Kidney epithelial cell (primary cell): Measurements from ENCODE around the gene GMPR. TPM values are rescaled to one million over a fixed set of nuclear protein-coding genes. Genes with fewer than 3 reads are reported as not detected.

Experiments
- DNase-seq: peaks from one replicate; pipeline ENCODE4 v3.0.0-alpha.2; 2010; ENCODE audit warnings: low read depth
- H3K27me3 ChIP-seq: 2 replicates; pipeline ENCODE4 v1.6.0; 2011; ENCODE audit warnings: low read length; ENCODE audit not compliant: control insufficient read depth, insufficient read depth
- H3K36me3 ChIP-seq: 2 replicates; pipeline ENCODE4 v1.5.1; 2011; ENCODE audit warnings: low read length; ENCODE audit not compliant: control insufficient read depth, insufficient read depth
- H3K4me3 ChIP-seq: 2 replicates; pipeline ENCODE4 v1.5.1; 2011; ENCODE audit warnings: low read depth, mild to moderate bottlenecking, control low read depth, low read length
- CTCF ChIP-seq: IDR thresholded peaks from 2 replicates; pipeline ENCODE4 v1.5.1; 2011; ENCODE audit warnings: mild to moderate bottlenecking, moderate library complexity, low read length, control low read depth, inconsistent platforms; ENCODE audit not compliant: insufficient read depth, poor library complexity, severe bottlenecking
- total RNA-seq: library from RNA; depleted of rRNA; stranded (reverse); fragments of >200 nt; gene quantifications from 2 replicates; pipeline ENCODE4 v1.2.3, GENCODE V29; 2015

The GMPR gene
- total RNA-seq, 1 donor from 2014 or later = 2.5 TPM

- Histone ChIP-seq H3K4me3 (no peak overlapping the region), H3K36me3 (no peaks in the 10 kb centered on the region), H3K27me3 (no peaks in the 10 kb centered on the region)
- no peak for TF ChIP-seq CTCF
- DNase-seq = no peak
These were observed 1.4 kb downstream of the GMPR start for GRCh38 chr6:16239798-16240123.

DNA sequence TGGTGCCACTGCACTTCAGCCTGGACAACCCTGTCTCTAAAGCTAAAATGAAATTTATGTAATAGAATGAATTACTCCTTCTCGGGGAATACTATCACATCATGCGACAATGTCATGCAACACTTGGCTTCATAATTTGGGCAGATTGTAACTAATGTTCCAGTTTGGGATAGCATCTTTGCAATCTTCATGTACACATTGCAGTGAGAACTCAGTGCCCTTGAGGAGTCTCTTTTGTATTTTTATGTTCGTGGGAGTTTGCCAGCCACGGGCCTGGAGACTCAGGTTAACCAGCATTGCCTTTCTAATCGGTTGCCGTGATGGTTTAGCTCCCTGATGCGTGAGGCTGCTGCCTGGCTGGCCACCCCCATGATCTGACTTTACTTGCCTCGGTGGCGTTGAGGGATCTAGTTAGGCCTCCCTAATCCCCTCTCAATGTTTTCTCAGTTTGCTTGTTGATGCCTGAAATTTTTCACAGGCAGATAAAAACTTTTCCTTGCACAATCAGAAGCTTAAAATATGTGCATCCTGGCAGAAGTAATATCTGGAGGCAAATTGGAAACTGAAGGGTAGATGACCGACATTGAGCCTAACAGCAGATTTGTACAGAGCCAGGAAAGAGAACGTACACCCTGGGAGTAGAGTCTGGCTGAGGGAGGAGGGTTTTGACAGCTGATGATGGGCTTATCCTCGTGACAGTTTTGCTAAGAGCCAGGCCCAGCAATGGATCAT lies 2.4 kb downstream of the GMPR start:
- no peak for TF ChIP-seq CTCF
- Histone ChIP-seq H3K36me3 (no peaks in the 10 kb centered on the region), H3K4me3 (no peak overlapping the region), H3K27me3 (no peaks in the 10 kb centered on the region)
- DNase-seq = no peak

- DNase-seq = no peak
- Histone ChIP-seq H3K4me3 (no peak overlapping the region), H3K36me3 (no peaks in the 10 kb centered on the region), H3K27me3 (no peaks in the 10 kb centered on the region)
- TF ChIP-seq CTCF = no peak
These were observed 2.9 kb downstream of the GMPR start for GRCh38 chr6:16241321-16241689.

- Histone ChIP-seq H3K4me3 (no peak overlapping the region), H3K27me3 (no peaks in the 10 kb centered on the region), H3K36me3 (no peaks in the 10 kb centered on the region)
- no peak for DNase-seq
- no peak for TF ChIP-seq CTCF
These were observed 4.7 kb downstream of the GMPR start for GRCh38 chr6:16243055-16243454.

GRCh38 chr6:16243664-16244063 lies 5.3 kb downstream of the GMPR start:
- H3K27me3 ChIP-seq = no peaks in the 10 kb centered on the region
- no peak overlapping the region for H3K4me3 ChIP-seq
- no peak for TF ChIP-seq CTCF
- H3K36me3 ChIP-seq = no peaks in the 10 kb centered on the region
- no peak for DNase-seq

GRCh38 chr6:16244446-16244845 lies 6.1 kb downstream of the GMPR start:
- Histone ChIP-seq H3K36me3 (no peaks in the 10 kb centered on the region), H3K4me3 (no peak overlapping the region), H3K27me3 (no peaks in the 10 kb centered on the region)
- no peak for DNase-seq
- no peak for TF ChIP-seq CTCF
